Neural cell (in vitro differentiated cells): ENCODE results near the gene ELN. TPM values are rescaled to one million over a fixed set of nuclear protein-coding genes. Genes with fewer than 3 reads are reported as not detected.

Experiments
- H2AFZ ChIP-seq: fragments of 200-600, 300-800 bp; sonication (generic), shearing (Covaris generic); 2 replicates; pipeline ENCODE4 v1.6.0; 2014; ENCODE audit warnings: low read depth, mild to moderate bottlenecking, antibody characterized with exemption, low read length, moderate library complexity
- H3F3A ChIP-seq: fragments of 200-600 bp; shearing (Covaris generic); 2 replicates; pipeline ENCODE4 v1.6.1; 2016; ENCODE audit warnings: mild to moderate bottlenecking, moderate library complexity, mixed read lengths, antibody characterized with exemption, low read length; ENCODE audit not compliant: insufficient read depth, poor library complexity, severe bottlenecking
- H3K27ac ChIP-seq: fragments of 200-600, 300-800 bp; sonication (generic), shearing (Covaris generic); 2 replicates; pipeline ENCODE4 v1.5.1; 2014; ENCODE audit warnings: mild to moderate bottlenecking, low read length, moderate library complexity
- H3K27me3 ChIP-seq: fragments of 300-800, 200-600 bp; sonication (generic), shearing (Covaris generic); 2 replicates; pipeline ENCODE4 v1.6.0; 2014; ENCODE audit warnings: mild to moderate bottlenecking, low read depth, low read length, moderate library complexity; ENCODE audit not compliant: insufficient read depth
- H3K36me3 ChIP-seq: fragments of 300-800, 200-600 bp; sonication (generic), shearing (Covaris generic); 2 replicates; pipeline ENCODE4 v1.5.1; 2014; ENCODE audit warnings: mild to moderate bottlenecking, antibody characterized with exemption, low read length, moderate library complexity; ENCODE audit not compliant: insufficient read depth
- H3K4me2 ChIP-seq: fragments of 300-800, 200-600 bp; sonication (generic), shearing (Covaris generic); 2 replicates; pipeline ENCODE4 v1.6.0; 2014; ENCODE audit warnings: mild to moderate bottlenecking, low read length
- H3K4me3 ChIP-seq: fragments of 300-800, 200-600 bp; sonication (generic), shearing (Covaris generic); 2 replicates; pipeline ENCODE4 v1.5.1; 2014; ENCODE audit warnings: mild to moderate bottlenecking, low read length, moderate library complexity
- H3K79me2 ChIP-seq: fragments of 200-600 bp; shearing (Covaris generic); replicated peaks from 2 replicates; pipeline ENCODE4 v1.6.0; 2014; ENCODE audit warnings: mild to moderate bottlenecking, low read length, moderate library complexity; ENCODE audit not compliant: insufficient read depth
- H3K9ac ChIP-seq: fragments of 300-800, 200-600 bp; sonication (generic), shearing (Covaris generic); 2 replicates; pipeline ENCODE4 v1.6.1; 2016; ENCODE audit warnings: mild to moderate bottlenecking, low read length, mixed read lengths
- H3K9me2 ChIP-seq: fragments of 200-600 bp; shearing (Covaris generic); 2 replicates; pipeline ENCODE4 v1.6.1; 2016; ENCODE audit warnings: mild to moderate bottlenecking, low read length, mixed read lengths; ENCODE audit not compliant: insufficient read depth
- H3K9me3 ChIP-seq: fragments of 200-600, 300-800 bp; sonication (generic), shearing (Covaris generic); 2 replicates; pipeline ENCODE4 v1.6.1; 2016; ENCODE audit warnings: mild to moderate bottlenecking, mixed run types, low read length, moderate library complexity, mixed read lengths
- H4K20me1 ChIP-seq: fragments of 200-600 bp; shearing (Covaris generic); 2 replicates; pipeline ENCODE4 v1.6.1; 2016; ENCODE audit warnings: mild to moderate bottlenecking, mixed run types; ENCODE audit not compliant: insufficient read depth
- EP300 ChIP-seq: fragments of 450-650 bp; conservative IDR thresholded peaks from 2 replicates; pipeline ENCODE4 v1.6.1; 2014; ENCODE audit warnings: antibody characterized with exemption, mild to moderate bottlenecking, moderate library complexity; ENCODE audit not compliant: poor library complexity, severe bottlenecking
- EZH2 ChIP-seq: fragments of 200-600, 300-800 bp; shearing (Covaris generic), sonication (generic); IDR thresholded peaks from 2 replicates; pipeline ENCODE4 v1.6.1; 2014; ENCODE audit warnings: antibody characterized with exemption, low read length, borderline replicate concordance, mild to moderate bottlenecking; ENCODE audit not compliant: insufficient read depth, poor library complexity, severe bottlenecking
- MXI1 ChIP-seq: fragments of 450-650 bp; conservative IDR thresholded peaks from 2 replicates; pipeline ENCODE4 v1.6.1; 2014; ENCODE audit warnings: antibody characterized with exemption, mild to moderate bottlenecking; ENCODE audit not compliant: poor library complexity, severe bottlenecking
- POLR2AphosphoS5 ChIP-seq: IDR thresholded peaks from 2 replicates; pipeline ENCODE4 v1.6.1; 2012
- RAD21 ChIP-seq: fragments of 450-650 bp; conservative IDR thresholded peaks from 2 replicates; pipeline ENCODE4 v1.6.1; 2014; ENCODE audit warnings: antibody characterized with exemption, mild to moderate bottlenecking, moderate library complexity
- REST ChIP-seq: IDR thresholded peaks from 2 replicates; pipeline ENCODE4 v1.6.1; 2012; ENCODE audit warnings: borderline replicate concordance
- SMC3 ChIP-seq: fragments of 450-650 bp; conservative IDR thresholded peaks from 2 replicates; pipeline ENCODE4 v1.6.1; 2014; ENCODE audit warnings: antibody characterized with exemption, mild to moderate bottlenecking, moderate library complexity; ENCODE audit not compliant: poor library complexity
- TAF1 ChIP-seq: IDR thresholded peaks from 2 replicates; pipeline ENCODE4 v1.6.1; 2012; ENCODE audit warnings: low read depth
- polyA plus RNA-seq: library from polyadenylated mRNA; depleted of rRNA; stranded (reverse); fragments of >200 nt; gene quantifications from 2 replicates; pipeline ENCODE4 v1.2.3, GENCODE V29; 2014
- TF ChIP-seq, protein P1 (sequence below): fragments of 450-650 bp; IDR thresholded peaks from 2 replicates; pipeline ENCODE4 v1.5.1; 2014; ENCODE audit warnings: antibody characterized with exemption, mild to moderate bottlenecking, moderate library complexity; ENCODE audit not compliant: poor library complexity, severe bottlenecking

Gene ELN
- polyA plus RNA-seq, 1 donor from 2014 or later = not detected

DNA sequence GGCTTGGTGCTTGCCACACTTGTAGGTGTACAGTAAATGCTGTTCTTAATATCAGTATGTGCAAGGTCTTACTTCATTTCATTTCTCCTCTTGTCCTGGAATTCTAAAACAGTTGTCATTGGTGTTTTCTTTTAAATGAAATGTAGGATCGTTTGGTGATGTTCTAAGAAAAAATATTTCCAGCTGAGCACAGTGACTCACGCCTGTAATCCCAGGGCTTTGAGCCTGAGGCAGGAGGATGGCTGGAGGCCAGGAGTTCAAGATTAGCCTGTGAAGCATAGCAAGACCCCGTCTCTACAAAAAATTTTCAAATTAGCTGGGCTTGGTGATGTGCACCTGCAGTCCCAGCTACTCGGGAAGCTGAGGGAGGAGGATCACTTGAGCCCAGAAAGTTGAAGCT lies 32.6 kb upstream of the ELN start:
- Histone ChIP-seq H3K36me3 (no peaks in the 10 kb centered on the region), H3K9me2 (no peaks in the 10 kb centered on the region), H2AFZ (no peak overlapping the region), H3K9ac (no peak overlapping the region), H3K79me2 (no peaks in the 10 kb centered on the region), H3K27me3 (no peaks in the 10 kb centered on the region), H3K4me3 (no peak overlapping the region), H4K20me1 (no peaks in the 10 kb centered on the region), H3K4me2 (no peak overlapping the region), H3K9me3 (no peaks in the 10 kb centered on the region), H3F3A (no peaks in the 10 kb centered on the region), H3K27ac (no peak overlapping the region)
- TF ChIP-seq POLR2AphosphoS5 (no peak), REST (no peak), TAF1 (no peak), EP300 (no peak), EZH2 (no peak), SMC3 (no peak)
- TF ChIP-seq, protein P1, sequence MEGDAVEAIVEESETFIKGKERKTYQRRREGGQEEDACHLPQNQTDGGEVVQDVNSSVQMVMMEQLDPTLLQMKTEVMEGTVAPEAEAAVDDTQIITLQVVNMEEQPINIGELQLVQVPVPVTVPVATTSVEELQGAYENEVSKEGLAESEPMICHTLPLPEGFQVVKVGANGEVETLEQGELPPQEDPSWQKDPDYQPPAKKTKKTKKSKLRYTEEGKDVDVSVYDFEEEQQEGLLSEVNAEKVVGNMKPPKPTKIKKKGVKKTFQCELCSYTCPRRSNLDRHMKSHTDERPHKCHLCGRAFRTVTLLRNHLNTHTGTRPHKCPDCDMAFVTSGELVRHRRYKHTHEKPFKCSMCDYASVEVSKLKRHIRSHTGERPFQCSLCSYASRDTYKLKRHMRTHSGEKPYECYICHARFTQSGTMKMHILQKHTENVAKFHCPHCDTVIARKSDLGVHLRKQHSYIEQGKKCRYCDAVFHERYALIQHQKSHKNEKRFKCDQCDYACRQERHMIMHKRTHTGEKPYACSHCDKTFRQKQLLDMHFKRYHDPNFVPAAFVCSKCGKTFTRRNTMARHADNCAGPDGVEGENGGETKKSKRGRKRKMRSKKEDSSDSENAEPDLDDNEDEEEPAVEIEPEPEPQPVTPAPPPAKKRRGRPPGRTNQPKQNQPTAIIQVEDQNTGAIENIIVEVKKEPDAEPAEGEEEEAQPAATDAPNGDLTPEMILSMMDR = no peak

GRCh38 chr7:73995821-73996511 lies 32.0 kb upstream of the ELN start:
- no peaks in the 10 kb centered on the region for H3K79me2 ChIP-seq
- TF ChIP-seq REST (no peak), RAD21 (no peak), POLR2AphosphoS5 (no peak), SMC3 (no peak), TAF1 (no peak), EP300 (no peak), MXI1 (no peak), EZH2 (no peak)
- TF ChIP-seq, protein P1 = no peak
- H3K9me2 ChIP-seq = no peaks in the 10 kb centered on the region
- no peak overlapping the region for H3K4me2 ChIP-seq
- no peaks in the 10 kb centered on the region for H3K9me3 ChIP-seq
- no peaks in the 10 kb centered on the region for H3K27me3 ChIP-seq
- no peaks in the 10 kb centered on the region for H3K36me3 ChIP-seq
- no peak overlapping the region for H2AFZ ChIP-seq
- H3F3A ChIP-seq = no peaks in the 10 kb centered on the region
- no peaks in the 10 kb centered on the region for H4K20me1 ChIP-seq
- no peak overlapping the region for H3K27ac ChIP-seq
- H3K4me3 ChIP-seq = no peak overlapping the region
- H3K9ac ChIP-seq = no peak overlapping the region
